HG02981 (cell line): ENCODE data around the gene TNFRSF6B.
"Not testable (repeated sequence)": the region's sequence is repeated elsewhere in the genome, so short reads cannot be mapped to it uniquely, and the experiment has no call there.

Experiments
- ATAC-seq: cut with Tn5 transposase; IDR thresholded peaks from one replicate; pipeline ENCODE4 v1.9.1; 2021; ENCODE audit warnings: mild to moderate bottlenecking, moderate library complexity; ENCODE audit not compliant: unreplicated experiment

The TNFRSF6B gene

DNA sequence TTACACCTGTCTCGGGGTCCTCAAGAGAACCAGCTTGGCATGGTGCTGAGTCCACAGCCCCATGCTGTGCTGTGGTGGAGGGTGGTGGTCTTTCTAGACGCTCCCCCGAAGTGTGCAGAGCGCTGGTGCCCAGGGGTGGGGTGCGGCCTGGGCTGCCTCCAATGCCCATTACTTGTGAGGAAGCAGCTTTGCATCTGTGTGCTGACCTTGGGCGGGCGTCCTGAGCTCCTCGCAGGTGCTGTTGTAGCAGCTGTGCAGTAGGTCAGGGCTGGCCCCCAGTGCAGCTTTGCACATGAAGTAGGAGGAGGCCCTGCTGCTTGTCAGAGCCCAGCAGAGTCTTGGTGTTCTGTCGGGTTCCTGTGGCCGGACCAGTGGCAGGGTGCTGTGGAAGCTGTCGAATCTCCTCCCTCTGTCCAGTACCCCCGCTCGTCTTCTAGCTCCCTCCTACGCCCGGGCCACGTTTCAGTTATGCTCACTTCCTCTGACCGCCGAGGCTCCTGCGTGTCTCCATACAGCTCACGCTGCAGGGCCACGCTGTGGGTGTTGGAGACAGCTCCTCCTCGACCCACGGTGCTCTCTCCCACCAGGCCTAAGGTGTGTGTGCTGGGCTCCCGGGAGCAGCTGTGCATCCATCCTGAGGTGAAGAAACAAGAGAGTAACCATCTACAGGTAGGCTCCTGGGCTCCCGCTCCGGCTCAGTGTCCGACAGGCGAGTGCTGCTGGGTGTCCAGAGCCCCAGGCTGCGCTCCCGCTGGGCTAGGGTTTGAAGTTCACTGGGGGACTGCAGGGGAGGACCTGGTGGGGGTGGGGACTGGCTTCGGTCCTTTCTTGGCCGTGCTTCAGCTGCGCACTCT is 34.3 kb upstream of the TNFRSF6B start:
- no peak for ATAC-seq

- ATAC-seq = no peak
Observed at GRCh38 chr20:63662813-63663189, 33.7 kb upstream of the TNFRSF6B start.

DNA sequence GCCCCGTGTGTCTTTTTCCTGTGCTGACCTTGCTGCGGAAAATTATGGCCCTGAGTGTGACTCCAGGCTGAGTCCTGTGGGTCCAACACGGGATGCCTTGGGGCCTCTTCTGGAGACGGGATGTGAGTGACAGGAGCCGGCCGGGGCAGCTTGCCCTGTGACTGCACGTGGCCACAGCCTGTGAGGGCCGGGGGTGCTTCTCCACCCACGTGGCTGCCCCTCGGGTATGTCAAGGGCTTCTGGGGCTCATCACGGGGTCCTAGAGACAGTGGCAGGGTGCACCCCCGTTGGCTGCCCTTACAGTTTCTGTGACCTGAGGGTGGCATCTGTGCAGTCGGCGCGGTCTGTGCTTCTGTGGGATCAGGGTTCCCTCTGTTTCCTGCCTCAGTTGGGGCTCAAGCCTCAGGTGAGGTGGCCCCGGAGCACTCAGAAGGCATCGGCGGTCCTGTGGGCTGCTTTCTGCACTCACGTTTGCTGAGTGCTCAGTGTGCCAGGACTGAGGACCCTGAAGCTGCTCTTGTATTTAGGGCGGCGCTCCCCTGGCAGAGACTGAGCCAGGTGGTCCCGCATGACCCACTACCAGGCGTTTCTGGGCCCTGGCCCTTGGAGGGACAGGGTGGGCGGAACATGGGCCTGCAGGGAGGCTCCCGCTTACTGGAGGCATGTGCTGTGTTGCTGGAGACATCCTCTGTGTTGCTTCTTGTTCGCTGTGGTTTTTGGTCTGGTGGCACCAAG is 33.0 kb upstream of the TNFRSF6B start:
- no peak for ATAC-seq

GRCh38 chr20:63664143-63664851 is 32.2 kb upstream of the TNFRSF6B start:
- ATAC-seq = no peak

GRCh38 chr20:63664861-63665594 is 31.4 kb upstream of the TNFRSF6B start:
- ATAC-seq = no peak

- no peak for ATAC-seq
Observed at GRCh38 chr20:63665708-63666107, 30.7 kb upstream of the TNFRSF6B start.

DNA sequence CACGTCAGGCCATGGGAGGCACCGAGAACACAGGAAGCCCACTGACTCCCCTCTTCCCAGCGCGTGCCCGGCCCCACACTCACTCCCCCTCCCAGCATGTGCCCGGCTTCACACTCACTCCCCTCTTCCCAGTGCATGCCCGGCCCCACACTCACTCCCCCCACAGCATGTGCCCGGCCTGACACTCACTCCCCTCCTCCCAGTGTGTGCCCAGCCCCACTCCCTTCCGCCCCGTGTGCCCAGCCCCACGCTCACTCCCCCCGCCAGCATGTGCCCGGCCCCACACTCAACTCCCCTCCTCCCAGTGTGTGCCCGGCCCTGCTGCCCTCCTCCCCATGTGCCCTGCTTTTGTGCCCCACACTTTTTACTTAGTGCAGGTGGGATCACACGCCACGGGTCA is 28.6 kb upstream of the TNFRSF6B start:
- ATAC-seq = no peak

- no peak for ATAC-seq
Observed at GRCh38 chr20:63668351-63668750, 28.1 kb upstream of the TNFRSF6B start.

GRCh38 chr20:63671695-63672094 is 24.8 kb upstream of the TNFRSF6B start:
- ATAC-seq = not testable (repeated sequence)

- ATAC-seq = no peak
Observed at GRCh38 chr20:63672666-63673065, 23.8 kb upstream of the TNFRSF6B start.

DNA sequence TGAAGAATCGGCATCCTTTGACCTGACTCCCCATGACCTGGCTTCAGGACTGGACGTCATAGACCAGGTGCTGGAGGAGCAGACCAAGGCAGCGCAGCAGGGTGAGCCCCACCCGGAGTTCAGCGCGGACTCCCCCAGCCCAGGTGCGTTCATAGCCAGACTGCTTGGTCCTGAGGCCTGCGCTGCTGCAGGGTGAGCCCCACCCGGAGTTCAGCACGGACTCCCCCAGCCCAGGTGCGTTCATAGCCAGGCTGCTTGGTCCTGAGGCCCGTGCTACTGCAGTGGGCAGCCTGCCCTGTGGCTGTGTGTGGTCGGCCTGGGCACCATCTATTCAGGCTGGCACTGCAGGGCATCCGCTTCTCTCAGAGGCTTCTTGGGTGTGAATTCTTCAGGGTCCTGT is 22.5 kb upstream of the TNFRSF6B start:
- ATAC-seq = no peak

DNA sequence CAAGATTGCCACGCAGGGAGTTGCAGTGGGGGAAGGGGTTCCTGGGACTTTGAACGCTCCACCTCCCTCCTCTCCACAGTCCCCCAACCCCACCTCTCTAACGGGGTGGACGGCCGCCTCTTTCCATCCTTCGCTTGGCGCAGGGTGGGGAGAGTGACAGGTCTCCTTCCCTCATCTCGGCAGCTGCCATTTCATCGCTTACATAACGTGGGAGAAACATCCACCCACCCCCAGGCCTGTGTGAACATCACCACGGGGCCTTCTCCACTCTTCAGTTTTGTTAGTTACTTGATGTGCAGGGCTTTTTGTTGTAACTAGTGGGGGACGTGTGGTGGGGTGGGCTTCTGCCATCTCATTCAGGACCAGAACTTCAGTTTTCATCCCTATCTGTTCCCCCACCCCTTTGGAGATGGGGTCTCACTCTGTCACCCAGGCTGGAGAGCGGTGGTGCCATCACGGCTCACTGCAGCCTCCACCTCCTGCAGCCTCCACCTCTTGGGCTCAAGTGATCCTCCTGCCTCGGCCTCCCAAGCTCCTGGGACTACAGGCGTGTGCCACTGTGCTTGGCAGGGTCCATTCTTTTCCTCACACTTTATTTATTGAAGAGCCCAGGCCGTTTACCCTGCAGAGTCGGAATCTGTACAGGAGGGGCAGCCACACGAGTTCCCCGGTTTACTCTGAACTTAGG is 20.6 kb upstream of the TNFRSF6B start:
- no peak for ATAC-seq

- no peak for ATAC-seq
Observed at GRCh38 chr20:63678071-63678470, 18.4 kb upstream of the TNFRSF6B start.

DNA sequence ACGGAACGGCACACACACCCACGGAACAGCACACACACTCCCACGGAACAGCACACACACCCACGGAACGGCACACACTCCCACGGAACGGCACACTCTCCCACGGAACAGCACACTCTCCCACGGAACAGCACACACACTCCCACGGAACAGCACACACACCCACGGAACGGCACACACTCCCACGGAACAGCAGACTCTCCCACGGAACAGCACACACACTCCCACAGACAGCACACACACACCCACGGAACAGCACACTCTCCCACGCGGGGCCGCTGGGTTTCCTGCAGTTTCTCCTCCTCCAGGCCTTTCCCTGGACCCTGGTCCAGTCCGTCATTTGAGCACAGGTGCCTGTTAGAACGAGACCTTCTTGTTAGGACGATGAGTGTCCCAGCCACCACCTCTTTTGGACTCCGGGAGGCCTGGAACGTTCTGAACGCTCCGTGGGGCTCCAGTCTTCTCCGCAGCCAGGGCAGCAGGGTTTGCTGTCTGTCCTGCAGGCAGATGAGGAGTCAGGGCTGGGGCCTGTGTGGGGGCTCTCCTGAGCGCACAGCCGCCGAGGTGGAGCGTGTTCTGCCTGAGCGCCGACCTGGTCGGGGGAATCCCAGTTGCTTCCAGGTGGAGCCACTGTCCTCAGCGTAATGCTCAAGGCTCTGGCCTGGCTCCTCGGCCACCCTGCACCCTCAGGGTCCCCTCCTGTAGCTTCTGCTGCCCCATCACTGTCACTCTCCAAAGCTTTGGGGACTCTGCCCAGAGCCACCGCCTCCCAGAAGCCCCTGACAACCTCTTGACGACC is 17.6 kb upstream of the TNFRSF6B start:
- ATAC-seq = no peak

DNA sequence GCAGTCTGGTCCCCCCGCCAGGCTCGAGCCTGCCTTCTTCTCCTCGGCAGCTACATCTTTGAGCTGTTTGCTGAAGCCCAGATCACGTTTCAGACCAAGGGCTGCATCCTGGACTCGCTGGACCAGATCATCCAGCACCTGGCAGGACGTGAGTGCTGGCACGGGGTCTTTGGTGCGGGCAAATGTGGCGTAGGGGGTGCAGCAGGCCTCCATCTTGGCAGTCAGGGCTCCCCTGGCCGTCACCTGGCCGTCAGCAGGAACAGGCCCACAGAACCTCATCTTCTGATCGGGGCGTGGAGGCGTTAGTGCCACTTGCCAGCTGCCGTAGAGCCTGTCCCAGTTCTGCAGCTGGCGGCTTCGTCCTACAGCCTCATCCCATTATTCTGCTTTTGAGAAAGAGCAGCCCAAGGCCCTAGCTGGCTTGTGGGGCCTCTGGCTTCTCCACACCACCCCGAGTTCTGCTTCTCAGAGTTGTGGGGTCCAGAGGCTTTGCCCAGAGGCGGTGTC is 16.6 kb upstream of the TNFRSF6B start:
- no peak for ATAC-seq

DNA sequence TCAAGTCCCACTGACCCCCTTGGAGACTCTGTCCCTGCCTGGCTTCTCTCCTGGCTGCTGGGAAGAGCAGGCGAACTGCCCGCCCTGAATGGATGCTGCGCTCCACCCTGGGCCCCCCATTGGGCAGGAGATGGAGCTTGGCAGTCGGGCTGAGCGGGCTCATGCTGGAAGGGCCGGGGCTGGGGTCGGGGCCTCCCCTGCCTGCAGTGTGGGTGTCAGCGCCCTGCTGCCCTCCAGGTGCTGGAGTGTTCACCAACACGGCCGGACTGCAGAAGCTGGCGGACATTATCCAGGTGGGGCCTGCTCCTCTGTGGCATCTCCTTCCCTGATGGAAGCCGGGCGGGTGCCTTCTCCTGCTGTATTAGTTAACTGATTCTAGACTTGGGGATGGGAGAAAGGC is 16.0 kb upstream of the TNFRSF6B start:
- ATAC-seq = no peak

DNA sequence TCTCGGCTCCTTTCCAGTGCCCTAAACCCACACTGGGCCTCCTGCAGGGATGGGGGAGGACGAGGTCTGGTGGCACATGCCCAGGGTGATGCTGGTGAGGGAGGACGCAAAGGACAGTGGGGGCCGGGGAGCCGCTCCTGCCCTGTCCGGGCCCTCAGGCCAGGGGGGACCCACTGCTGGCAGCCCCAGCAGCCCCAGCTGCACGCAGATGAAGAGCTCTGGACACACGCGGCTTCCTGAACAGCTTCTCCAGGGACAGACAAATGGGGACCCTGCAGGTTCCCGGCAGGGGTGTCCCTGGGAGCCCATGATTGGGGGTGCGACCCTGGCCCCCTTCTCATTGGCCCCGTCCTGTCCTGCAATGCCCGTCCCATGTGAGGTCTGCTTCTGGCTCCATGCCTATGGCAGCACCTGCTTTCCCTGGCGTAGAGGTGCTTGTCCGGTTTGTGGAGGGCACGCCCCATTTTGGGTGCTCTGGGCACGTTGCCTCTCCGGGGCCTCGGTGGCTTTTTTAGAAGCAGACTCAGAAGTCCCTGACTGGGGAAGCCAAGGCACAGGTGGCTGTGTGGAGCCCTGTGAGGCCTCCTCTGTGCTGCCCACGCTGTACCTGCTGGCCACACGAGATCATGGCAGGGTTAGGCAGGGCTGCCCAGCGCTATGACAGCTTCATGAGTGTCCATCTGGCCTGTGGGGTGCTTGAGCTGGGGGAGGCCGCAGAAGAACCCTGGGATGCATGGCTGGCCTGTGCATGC is 15.4 kb upstream of the TNFRSF6B start:
- ATAC-seq = no peak

DNA sequence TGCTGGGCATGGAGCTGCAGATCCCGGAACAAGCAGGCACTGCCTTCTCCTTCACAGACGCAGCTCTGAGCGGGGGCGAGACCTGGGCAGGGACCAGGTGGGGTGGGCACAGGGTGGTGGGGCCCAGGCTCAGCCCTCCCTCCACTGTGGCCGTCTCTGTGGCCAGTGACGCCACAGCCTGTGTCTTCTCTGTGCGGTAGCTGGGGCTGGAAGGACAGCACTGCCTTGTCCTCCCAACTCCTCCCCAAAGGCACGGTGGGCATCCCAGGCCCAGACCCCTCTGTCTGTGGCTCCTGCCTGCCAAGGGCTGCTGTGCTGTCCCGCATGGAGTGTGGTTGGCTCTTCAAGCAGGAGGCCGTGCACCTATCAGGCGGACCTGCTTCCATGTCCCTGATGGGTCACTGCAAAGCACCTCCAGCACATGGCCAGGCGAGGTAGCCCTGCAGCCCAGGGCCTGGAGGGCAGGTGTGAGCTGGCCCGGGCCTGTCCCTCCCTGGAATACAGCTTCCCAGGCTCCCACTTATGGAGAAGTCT is 14.8 kb upstream of the TNFRSF6B start:
- ATAC-seq = no peak
